Neural progenitor cell (in vitro differentiated cells): ENCODE data around the gene MED9. TPM values are rescaled to one million over a fixed set of nuclear protein-coding genes. Genes with fewer than 3 reads are reported as not detected.

Experiments used
- DNase-seq: peaks from one replicate; pipeline ENCODE4 v3.0.0-alpha.2; 2016; ENCODE audit warnings: low spot score
- H2AFZ ChIP-seq: fragments of 200-600 bp; sonication (generic); replicated peaks from 2 replicates; pipeline ENCODE4 v1.6.1; 2016; ENCODE audit warnings: antibody characterized with exemption
- H3F3A ChIP-seq: fragments of 200-600 bp; sonication (generic); 2 replicates; pipeline ENCODE4 v1.6.1; 2016; ENCODE audit warnings: antibody characterized with exemption, low read depth
- H3K27ac ChIP-seq: fragments of 200-600 bp; sonication (generic); 2 replicates; pipeline ENCODE4 v1.5.1; 2016; ENCODE audit warnings: mild to moderate bottlenecking
- H3K27me3 ChIP-seq: fragments of 200-600 bp; sonication (generic); 2 replicates; pipeline ENCODE4 v1.6.1; 2016; ENCODE audit warnings: mild to moderate bottlenecking, moderate library complexity
- H3K36me3 ChIP-seq: fragments of 200-600 bp; sonication (generic); 2 replicates; pipeline ENCODE4 v1.5.1; 2016
- H3K4me1 ChIP-seq: fragments of 200-600 bp; sonication (generic); 2 replicates; pipeline ENCODE4 v1.6.1; 2016; ENCODE audit warnings: mixed run types
- H3K4me2 ChIP-seq: fragments of 200-600 bp; sonication (generic); 2 replicates; pipeline ENCODE4 v1.6.1; 2016
- H3K4me3 ChIP-seq: fragments of 200-600 bp; sonication (generic); 2 replicates; pipeline ENCODE4 v1.5.1; 2016
- H3K79me2 ChIP-seq: fragments of 200-600 bp; sonication (generic); 2 replicates; pipeline ENCODE4 v1.6.1; 2016; ENCODE audit warnings: low read depth
- H3K9ac ChIP-seq: fragments of 200-600 bp; sonication (generic); 2 replicates; pipeline ENCODE4 v1.6.1; 2016
- H3K9me3 ChIP-seq: fragments of 200-600 bp; sonication (generic); 2 replicates; pipeline ENCODE4 v1.5.1; 2016; ENCODE audit warnings: low read depth
- H4K20me1 ChIP-seq: fragments of 200-600 bp; sonication (generic); 2 replicates; pipeline ENCODE4 v1.6.1; 2016; ENCODE audit warnings: low read depth
- H3K27ac Mint-ChIP-seq: 3 replicates; pipeline ENCODE4 v1.8.0; 2021; ENCODE audit warnings: mixed read lengths
- H3K27me3 Mint-ChIP-seq: 2 replicates; pipeline ENCODE4 v1.8.0; 2022; ENCODE audit warnings: low read depth, mild to moderate bottlenecking, inconsistent platforms, moderate library complexity, mixed read lengths; ENCODE audit not compliant: insufficient read depth
- H3K36me3 Mint-ChIP-seq: 3 replicates; pipeline ENCODE4 v1.8.0; 2021; ENCODE audit warnings: mixed read lengths
- H3K4me1 Mint-ChIP-seq: 3 replicates; pipeline ENCODE4 v1.8.0; 2021; ENCODE audit warnings: mixed read lengths
- H3K4me3 Mint-ChIP-seq: 3 replicates; pipeline ENCODE4 v1.8.0; 2021; ENCODE audit warnings: mild to moderate bottlenecking, moderate library complexity, mixed read lengths
- H3K9me3 Mint-ChIP-seq: 3 replicates; pipeline ENCODE4 v1.8.0; 2020; ENCODE audit warnings: mixed read lengths
- CTCF ChIP-seq: fragments of 200-600 bp; sonication (generic); IDR thresholded peaks from 2 replicates; pipeline ENCODE4 v1.5.1; 2017; ENCODE audit warnings: antibody characterized with exemption, mild to moderate bottlenecking
- EZH2 ChIP-seq: fragments of 200-600 bp; sonication (generic); IDR thresholded peaks from 2 replicates; pipeline ENCODE4 v1.6.1; 2017; ENCODE audit warnings: antibody characterized with exemption, mild to moderate bottlenecking, moderate library complexity
- EZH2phosphoT487 ChIP-seq: fragments of 200-600 bp; sonication (generic); IDR thresholded peaks from 2 replicates; pipeline ENCODE4 v1.6.1; 2017; ENCODE audit warnings: antibody characterized with exemption
- total RNA-seq: library from RNA; depleted of rRNA; stranded (reverse); fragments of >200 nt; gene quantifications from 2 replicates; pipeline ENCODE4 v1.2.3, GENCODE V29; 2015; ENCODE audit warnings: low replicate concordance

Gene MED9
- total RNA-seq, 1 donor from 2014 or later, result 15.7 TPM

GRCh38 chr17:17487998-17488397 is 11.2 kb downstream of the MED9 start:
- Histone ChIP-seq H3K27ac (no peak overlapping the region), H3K4me1 (peaks cover 18% of the 10 kb centered on the region), H3K4me2 (no peak overlapping the region), H3F3A (peaks cover 9% of the 10 kb centered on the region), H2AFZ (no peak overlapping the region), H3K4me3 (no peak overlapping the region), H4K20me1 (peaks cover 44% of the 10 kb centered on the region), H3K27me3 (no peaks in the 10 kb centered on the region), H3K36me3 (no peaks in the 10 kb centered on the region), H3K9me3 (no peaks in the 10 kb centered on the region), H3K9ac (no peak overlapping the region), H3K79me2 (peaks cover 35% of the 10 kb centered on the region)
- Mint-ChIP-seq H3K36me3 (peaks cover 34% of the 10 kb centered on the region), H3K4me1 (peaks cover 8% of the 10 kb centered on the region), H3K27ac (no peak overlapping the region), H3K4me3 (no peak overlapping the region), H3K9me3 (no peaks in the 10 kb centered on the region), H3K27me3 (no peaks in the 10 kb centered on the region)
- TF ChIP-seq EZH2phosphoT487 (no peak), CTCF (no peak), EZH2 (no peak)
- DNase-seq, result no peak

- TF ChIP-seq EZH2phosphoT487 (no peak), CTCF (no peak), EZH2 (no peak)
- H3K9ac ChIP-seq, result no peak overlapping the region
- no peak overlapping the region for H2AFZ ChIP-seq
- Mint-ChIP-seq H3K9me3 (no peaks in the 10 kb centered on the region), H3K27me3 (peaks cover 16% of the 10 kb centered on the region), H3K36me3 (peaks cover 27% of the 10 kb centered on the region), H3K4me3 (no peak overlapping the region), H3K27ac (no peak overlapping the region), H3K4me1 (peaks cover 28% of the 10 kb centered on the region)
- DNase-seq, result no peak
- H3K9me3 ChIP-seq, result no peaks in the 10 kb centered on the region
- peaks cover 21% of the 10 kb centered on the region for H3K27me3 ChIP-seq
- no peak overlapping the region for H3K4me3 ChIP-seq
- peaks cover 5% of the 10 kb centered on the region for H3K79me2 ChIP-seq
- no peak overlapping the region for H3K27ac ChIP-seq
- peaks cover 69% of the 10 kb centered on the region for H4K20me1 ChIP-seq
- H3K36me3 ChIP-seq, result no peaks in the 10 kb centered on the region
- no peak overlapping the region for H3K4me2 ChIP-seq
- H3F3A ChIP-seq, result peaks cover 39% of the 10 kb centered on the region
- H3K4me1 ChIP-seq, result peaks cover 43% of the 10 kb centered on the region
These were observed 14.3 kb downstream of the MED9 start for GRCh38 chr17:17491031-17491471.

GRCh38 chr17:17491546-17491988 is 14.8 kb downstream of the MED9 start:
- DNase-seq, result no peak
- Mint-ChIP-seq H3K4me1 (peaks cover 28% of the 10 kb centered on the region), H3K36me3 (peaks cover 27% of the 10 kb centered on the region)

More at GRCh38 chr17:17491546-17491988, 14.8 kb downstream of the MED9 start:
- Histone ChIP-seq H3K27me3 (peaks cover 26% of the 10 kb centered on the region), H3K27ac (no peak overlapping the region), H3K36me3 (no peaks in the 10 kb centered on the region), H3K79me2 (peaks cover 4% of the 10 kb centered on the region), H2AFZ (no peak overlapping the region), H4K20me1 (peaks cover 69% of the 10 kb centered on the region), H3K4me1 (peaks cover 43% of the 10 kb centered on the region), H3K9ac (no peak overlapping the region), H3K4me2 (no peak overlapping the region), H3K4me3 (no peak overlapping the region), H3K9me3 (no peaks in the 10 kb centered on the region), H3F3A (peaks cover 39% of the 10 kb centered on the region)
- TF ChIP-seq EZH2phosphoT487 (no peak), EZH2 (no peak), CTCF (no peak)
- Mint-ChIP-seq H3K4me3 (no peak overlapping the region), H3K27me3 (peaks cover 16% of the 10 kb centered on the region), H3K9me3 (no peaks in the 10 kb centered on the region), H3K27ac (no peak overlapping the region)
